Mammary epithelial cell (primary cell): ENCODE results near the gene NKPD1.

Experiments used
- CTCF ChIP-seq, 2 donors: IDR thresholded peaks in 1 of 2; conservative IDR thresholded peaks in 1 of 2; 2 replicates each; pipeline ENCODE4 v1.5.1; 2011 to 2012; ENCODE audit warnings: inconsistent platforms in 2 of 2, low read length in 2 of 2, mild to moderate bottlenecking in 2 of 2, control low read depth in 1 of 2, low read depth in 1 of 2; ENCODE audit not compliant: insufficient read depth in 1 of 2; ENCODE audit errors: extremely low read depth in 1 of 2
- EZH2 ChIP-seq: IDR thresholded peaks from 2 replicates; pipeline ENCODE4 v1.6.1; 2012; ENCODE audit warnings: low read length, inconsistent platforms, borderline replicate concordance

- no peak for TF ChIP-seq CTCF (conservative IDR thresholded peaks at IDR 0.05 in 1 of 2, IDR thresholded peaks at IDR 0.05 in 1 of 2; ENCODE audit: extremely low read depth in 1 of 2, insufficient read depth in 1 of 2, low read depth in 1 of 2, low read length in 2 of 2)
- no peak for TF ChIP-seq EZH2
Observed at GRCh38 chr19:45121827-45122345, 38.9 kb downstream of the NKPD1 start.
